ENCODE data around the gene APBB2. TPM values are rescaled to one million over a fixed set of nuclear protein-coding genes. Genes with fewer than 3 reads are reported as not detected.

The APBB2 gene
- total and polyA plus RNA-seq, 2 of the 8 experiments (the other 6 are each of a cell fraction or from before 2014, with no cell fraction given) = 58.7 to 59.4 TPM

DNA sequence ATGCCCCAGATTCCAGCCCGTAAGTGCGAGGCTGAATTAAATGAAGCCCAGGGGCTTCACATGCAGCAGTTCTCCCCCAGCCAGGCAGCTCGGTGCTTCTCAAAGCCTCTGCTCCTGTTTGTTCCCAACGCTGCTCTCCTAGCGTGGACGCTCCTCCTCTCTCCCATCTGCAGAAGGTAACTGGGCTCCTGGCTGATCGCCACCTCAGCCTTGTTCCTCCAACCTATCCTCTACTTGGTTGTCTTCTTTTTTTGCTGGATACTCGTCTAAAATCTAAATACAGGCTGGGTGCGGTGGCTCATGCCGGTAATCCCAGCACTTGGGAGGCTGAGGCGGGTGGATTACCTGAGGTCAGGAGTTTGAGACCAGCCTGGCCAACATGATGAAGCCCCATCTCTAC, 394.2 kb downstream of the APBB2 start:
- Histone ChIP-seq H3K36me3 (ENCODE audit: control insufficient read depth in 2 of 4, insufficient read depth in 4 of 4, low read length in 3 of 4) (peaks cover 20 to 57% (median 38%) of the 10 kb centered on the region in 4 experiments), H3K4me2 (ENCODE audit: insufficient read depth in 1 of 2, low read depth in 2 of 2, low read length in 2 of 2) (no peak overlapping the region), H3K23ac (ENCODE audit: insufficient read length) (no peak overlapping the region), H3K9me3 (ENCODE audit: insufficient read depth in 2 of 2, low read depth in 1 of 2, low read length in 1 of 2) (no peaks in the 10 kb centered on the region), H4K5ac (ENCODE audit: insufficient read length, low read depth, low read length) (no peak overlapping the region), H2BK12ac (ENCODE audit: low read depth, low read length) (no peak overlapping the region), H2BK20ac (ENCODE audit: low read length) (no peak overlapping the region), H3K4me1 (replicated peaks in 1 of 4; ENCODE audit: control insufficient read depth in 3 of 4, insufficient read depth in 4 of 4, low read length in 3 of 4) (no peaks in the 10 kb centered on the region), H2AFZ (ENCODE audit: low read length) (no peak overlapping the region), H3K56ac (replicated peaks; ENCODE audit: insufficient read length, low read depth, low read length) (no peak overlapping the region), H2BK15ac (ENCODE audit: low read length) (no peak overlapping the region), H3K4ac (replicated peaks; ENCODE audit: insufficient read length, low read depth, low read length) (no peak overlapping the region), H3K27me3 (replicated peaks in 1 of 4; ENCODE audit: control insufficient read depth in 3 of 4, extremely low read depth in 1 of 4, insufficient read depth in 3 of 4, low read length in 3 of 4) (no peaks in the 10 kb centered on the region), H3K79me2 (ENCODE audit: control insufficient read depth in 1 of 2, insufficient read depth in 2 of 2, low read length in 2 of 2) (no peaks in the 10 kb centered on the region), H3K18ac (ENCODE audit: extremely low read depth, low read length) (no peak overlapping the region), H2BK5ac (ENCODE audit: low read depth, low read length) (no peak overlapping the region), H3K4me3 (ENCODE audit: extremely low read depth in 1 of 4, insufficient read depth in 2 of 4, low read depth in 3 of 4, low read length in 4 of 4) (no peak overlapping the region), H3K9ac (replicated peaks in 1 of 4; ENCODE audit: extremely low read depth in 1 of 4, low read depth in 3 of 4, low read length in 3 of 4) (no peak overlapping the region), H4K8ac (ENCODE audit: extremely low read depth, insufficient read depth, low read length) (no peak overlapping the region), H3K14ac (ENCODE audit: insufficient read length) (no peak overlapping the region), H3K79me1 (ENCODE audit: low read depth, low read length) (no peaks in the 10 kb centered on the region), H3K23me2 (ENCODE audit: low read depth, low read length) (no peaks in the 10 kb centered on the region), H2AK5ac (ENCODE audit: low read depth, low read length) (no peak overlapping the region), H4K20me1 (replicated peaks in 1 of 2; ENCODE audit: control insufficient read depth in 1 of 2, insufficient read depth in 2 of 2, low read length in 2 of 2) (peaks cover 0 to 5% of the 10 kb centered on the region in 2 experiments), H3K27ac (ENCODE audit: low read depth, low read length) (no peak overlapping the region), H2BK120ac (replicated peaks; ENCODE audit: low read depth, low read length) (no peak overlapping the region), H4K91ac (replicated peaks; ENCODE audit: insufficient read length, low read length) (no peak overlapping the region)
- 90% methylated on average over 9 of the region's 11 CpGs; no CpG with 5 or more reads in 1 of the 2 experiments for WGBS, 2 experiments (ENCODE audit: extremely low coverage in 1 of 2, insufficient coverage in 1 of 2, insufficient read length in 1 of 2, insufficient replicate concordance in 2 of 2, low coverage in 1 of 2, low lambda C conversion rate in 2 of 2, missing lambda C conversion rate in 1 of 2)
- DNase-seq (ENCODE audit: low read depth in 1 of 2, low spot score in 2 of 2) = peak in 1 of 2 experiments; percentile 37
- ChIA-PET CTCF (ENCODE audit: partially characterized antibody) (interaction anchor here (0.8 to 1.2 kb wide), 5 partner anchors 12 to 89 kb away, joined by 3 to 5 read pairs (median 3); no protein-coding TSS in a partner anchor), POLR2A (ENCODE audit: partially characterized antibody) (interaction anchor here (1.3 to 1.4 kb wide), 2 partner anchors 9 to 11 kb away, joined by 3 to 4 read pairs; no protein-coding TSS in a partner anchor)
- FAIRE-seq = no peak
- TF ChIP-seq RFX5 (IDR thresholded peaks at IDR 0.05; ENCODE audit: borderline replicate concordance, low read depth, low read length) (no peak), SRF (IDR thresholded peaks at IDR 0.05; ENCODE audit: low read depth, low read length) (no peak), TAF1 (IDR thresholded peaks at IDR 0.05; ENCODE audit: low read depth, low read length) (no peak), CTBP2 (IDR thresholded peaks at IDR 0.05; ENCODE audit: borderline replicate concordance, insufficient read depth, insufficient read length, low read length) (no peak), NANOG (IDR thresholded peaks at IDR 0.05; ENCODE audit: insufficient read depth, low read depth, low read length, poor library complexity, severe bottlenecking) (no peak), EP300 (IDR thresholded peaks at IDR 0.05; ENCODE audit: borderline replicate concordance in 1 of 2, low read depth in 2 of 2, low read length in 2 of 2) (no peak), TAF7 (optimal IDR thresholded peaks at IDR 0.05; ENCODE audit: borderline replicate concordance, low read depth, low read length) (no peak), KDM5A (IDR thresholded peaks at IDR 0.05; ENCODE audit: low read length) (no peak), RXRA (IDR thresholded peaks at IDR 0.05; ENCODE audit: insufficient read depth, low read depth, low read length) (no peak), BCL11A (IDR thresholded peaks at IDR 0.05; ENCODE audit: low read depth in 2 of 2, low read length in 2 of 2) (no peak), FOSL1 (IDR thresholded peaks at IDR 0.05; ENCODE audit: insufficient read depth, low read depth, low read length) (no peak), ASH2L (IDR thresholded peaks at IDR 0.05; ENCODE audit: low read length) (no peak), SIX5 (IDR thresholded peaks at IDR 0.05; ENCODE audit: low read depth, low read length) (no peak)
- TF ChIP-seq, protein P1, sequence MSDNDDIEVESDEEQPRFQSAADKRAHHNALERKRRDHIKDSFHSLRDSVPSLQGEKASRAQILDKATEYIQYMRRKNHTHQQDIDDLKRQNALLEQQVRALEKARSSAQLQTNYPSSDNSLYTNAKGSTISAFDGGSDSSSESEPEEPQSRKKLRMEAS (IDR thresholded peaks at IDR 0.05) = no peak

Measured in H1 (cell line).